H1 (cell line): ENCODE results near the gene PIGK. TPM values are rescaled to one million over a fixed set of nuclear protein-coding genes. Genes with fewer than 3 reads are reported as not detected.

ENCODE experiments used
- CTCF ChIA-PET: fragments of 300-600 bp; sonication (Branson Sonifier 250); formaldehyde crosslinking; loops from one replicate; lab custom pipeline; 2021; ENCODE audit not compliant: partially characterized antibody; lab: Charles Lee
- POLR2A ChIA-PET: fragments of 300-600 bp; sonication (Branson Sonifier 250); formaldehyde crosslinking; loops from one replicate; lab custom pipeline; 2021; ENCODE audit warnings: inconsistent platforms; ENCODE audit not compliant: partially characterized antibody; lab: Charles Lee
- DNase-seq, 2 experiments: peaks; one replicate each; pipeline versions ENCODE4 v3.0.0 to v3.0.0-alpha.2; 2010 to 2022; ENCODE audit warnings: low spot score in 2 of 2, low read depth in 1 of 2, mixed read lengths in 1 of 2
- FAIRE-seq: peaks from 2 replicates; lab custom pipeline; 2011; peaks lifted over from hg19 to GRCh38; lab: Jason Lieb, UNC
- H2AFZ ChIP-seq: 2 replicates; pipeline ENCODE4 v1.8.1; 2012; ENCODE audit warnings: low read length, inconsistent platforms
- H2AK5ac ChIP-seq: 2 replicates; pipeline ENCODE4 v1.6.1; 2013; ENCODE audit warnings: low read depth, low read length
- H2BK120ac ChIP-seq: replicated peaks from 2 replicates; pipeline ENCODE3; 2013; ENCODE audit warnings: low read depth, low read length, inconsistent platforms
- H2BK12ac ChIP-seq: 2 replicates; pipeline ENCODE4 v1.6.1; 2013; ENCODE audit warnings: low read depth, low read length
- H2BK15ac ChIP-seq: 2 replicates; pipeline ENCODE4 v1.6.1; 2013; ENCODE audit warnings: low read length
- H2BK20ac ChIP-seq: 2 replicates; pipeline ENCODE4 v1.6.1; 2013; ENCODE audit warnings: low read length
- H2BK5ac ChIP-seq: 2 replicates; pipeline ENCODE4 v1.6.1; 2013; ENCODE audit warnings: low read depth, low read length
- H3K14ac ChIP-seq: 2 replicates; pipeline ENCODE4 v1.6.1; 2013; ENCODE audit warnings: inconsistent platforms; ENCODE audit not compliant: insufficient read length
- H3K18ac ChIP-seq: 2 replicates; pipeline ENCODE4 v1.6.1; 2013; ENCODE audit warnings: low read length; ENCODE audit errors: extremely low read depth
- H3K23ac ChIP-seq: 2 replicates; pipeline ENCODE4 v1.6.1; 2013; ENCODE audit warnings: inconsistent platforms; ENCODE audit not compliant: insufficient read length
- H3K23me2 ChIP-seq: 2 replicates; pipeline ENCODE4 v1.6.1; 2013; ENCODE audit warnings: low read depth, low read length
- H3K27ac ChIP-seq: 2 replicates; pipeline ENCODE4 v1.6.1; 2011; ENCODE audit warnings: low read depth, low read length, inconsistent platforms
- H3K27me3 ChIP-seq, 4 experiments: replicated peaks in 1 of 4; 1 replicate in 1 of 4; 2 replicates in 3 of 4; pipeline versions ENCODE4 v1.6.1 to v1.8.1; 2011 to 2013; ENCODE audit warnings: low read length in 3 of 4, mild to moderate bottlenecking in 3 of 4, inconsistent platforms in 2 of 4, mixed read lengths in 2 of 4, moderate library complexity in 1 of 4; ENCODE audit not compliant: control insufficient read depth in 3 of 4, insufficient read depth in 3 of 4; ENCODE audit errors: extremely low read depth in 1 of 4
- H3K36me3 ChIP-seq, 4 experiments: 2 replicates each; pipeline versions ENCODE4 v1.6.1 to v1.8.1; 2011 to 2013; ENCODE audit warnings: mild to moderate bottlenecking in 4 of 4, low read length in 3 of 4, moderate library complexity in 2 of 4, control low read depth in 1 of 4, inconsistent platforms in 1 of 4; ENCODE audit not compliant: insufficient read depth in 4 of 4, control insufficient read depth in 2 of 4
- H3K4ac ChIP-seq: replicated peaks from 2 replicates; pipeline ENCODE3; 2013; ENCODE audit warnings: low read length, low read depth, mixed read lengths, inconsistent platforms; ENCODE audit not compliant: insufficient read length
- H3K4me1 ChIP-seq, 4 experiments: replicated peaks in 1 of 4; 1 replicate in 1 of 4; 2 replicates in 3 of 4; pipeline versions ENCODE4 v1.6.1 to v1.8.1; 2011 to 2013; ENCODE audit warnings: low read length in 3 of 4, inconsistent platforms in 2 of 4, mixed read lengths in 1 of 4; ENCODE audit not compliant: insufficient read depth in 4 of 4, control insufficient read depth in 3 of 4
- H3K4me2 ChIP-seq, 2 experiments: 2 replicates each; pipeline versions ENCODE4 v1.6.1 to v1.8.1; 2011 to 2013; ENCODE audit warnings: low read depth in 2 of 2, low read length in 2 of 2, control low read depth in 1 of 2, inconsistent platforms in 1 of 2, mild to moderate bottlenecking in 1 of 2; ENCODE audit not compliant: insufficient read depth in 1 of 2
- H3K4me3 ChIP-seq, 4 experiments: fragments of 200-600, 300-600 bp in 1 of 4; sonication (generic), shearing (Covaris generic), sonication (Bioruptor Twin) in 1 of 4; 2 replicates each; pipeline versions ENCODE4 v1.5.1 to v1.8.1; 2011 to 2016; ENCODE audit warnings: low read length in 4 of 4, low read depth in 3 of 4, control low read depth in 2 of 4, inconsistent platforms in 2 of 4, mild to moderate bottlenecking in 2 of 4, mixed read lengths in 1 of 4, moderate library complexity in 1 of 4; ENCODE audit not compliant: insufficient read depth in 2 of 4; ENCODE audit errors: extremely low read depth in 1 of 4
- H3K56ac ChIP-seq: replicated peaks from 2 replicates; pipeline ENCODE3; 2013; ENCODE audit warnings: low read depth, mild to moderate bottlenecking, mixed read lengths, low read length, inconsistent platforms; ENCODE audit not compliant: insufficient read length
- H3K79me1 ChIP-seq: 2 replicates; pipeline ENCODE4 v1.6.1; 2013; ENCODE audit warnings: low read depth, low read length, control low read depth
- H3K79me2 ChIP-seq, 2 experiments: 2 replicates each; pipeline versions ENCODE4 v1.6.1 to v1.8.1; 2012 to 2013; ENCODE audit warnings: low read length in 2 of 2, mild to moderate bottlenecking in 2 of 2, inconsistent platforms in 1 of 2; ENCODE audit not compliant: insufficient read depth in 2 of 2, control insufficient read depth in 1 of 2
- H3K9ac ChIP-seq, 4 experiments: replicated peaks in 1 of 4; 1 replicate in 1 of 4; 2 replicates in 3 of 4; pipeline versions ENCODE4 v1.6.1 to v1.8.1; 2011 to 2013; ENCODE audit warnings: low read depth in 3 of 4, low read length in 3 of 4, control low read depth in 2 of 4, mild to moderate bottlenecking in 2 of 4, moderate library complexity in 2 of 4, inconsistent platforms in 1 of 4; ENCODE audit errors: extremely low read depth in 1 of 4
- H3K9me3 ChIP-seq, 2 experiments: 2 replicates each; pipeline versions ENCODE4 v1.6.1 to v1.8.1; 2012 to 2013; ENCODE audit warnings: mild to moderate bottlenecking in 2 of 2, moderate library complexity in 2 of 2, control low read depth in 1 of 2, inconsistent platforms in 1 of 2, low read depth in 1 of 2, low read length in 1 of 2, mixed read lengths in 1 of 2; ENCODE audit not compliant: insufficient read depth in 2 of 2
- H4K20me1 ChIP-seq, 2 experiments: replicated peaks in 1 of 2; 2 replicates each; pipeline versions ENCODE3 to v1.8.1; 2011 to 2013; ENCODE audit warnings: inconsistent platforms in 2 of 2, low read length in 2 of 2, mild to moderate bottlenecking in 1 of 2; ENCODE audit not compliant: insufficient read depth in 2 of 2, control insufficient read depth in 1 of 2
- H4K5ac ChIP-seq: 2 replicates; pipeline ENCODE4 v1.6.1; 2013; ENCODE audit warnings: low read length, low read depth, mixed read lengths, inconsistent platforms; ENCODE audit not compliant: insufficient read length
- H4K8ac ChIP-seq: 2 replicates; pipeline ENCODE4 v1.8.0; 2013; ENCODE audit warnings: mild to moderate bottlenecking, moderate library complexity, low read length, inconsistent platforms; ENCODE audit not compliant: insufficient read depth; ENCODE audit errors: extremely low read depth
- H4K91ac ChIP-seq: replicated peaks from 2 replicates; pipeline ENCODE3; 2013; ENCODE audit warnings: low read length, mixed read lengths, inconsistent platforms; ENCODE audit not compliant: insufficient read length
- ATF3 ChIP-seq: IDR thresholded peaks from 2 replicates; pipeline ENCODE4 v1.6.1; 2011; ENCODE audit warnings: low read depth, mild to moderate bottlenecking, low read length; ENCODE audit not compliant: insufficient read depth
- CTCF ChIP-seq, 3 experiments: IDR thresholded peaks; 1 replicate in 2 of 3; 2 replicates in 1 of 3; pipeline versions ENCODE4 v1.5.1 to v1.6.1; 2011; ENCODE audit warnings: low read length in 3 of 3, mild to moderate bottlenecking in 3 of 3, inconsistent platforms in 2 of 3, low read depth in 1 of 3, moderate library complexity in 1 of 3; ENCODE audit not compliant: insufficient read depth in 1 of 3; ENCODE audit errors: control extremely low read depth in 1 of 3
- EGR1 ChIP-seq: IDR thresholded peaks from 2 replicates; pipeline ENCODE4 v1.6.1; 2011; ENCODE audit warnings: low read depth, low read length, borderline replicate concordance
- FOSL1 ChIP-seq: IDR thresholded peaks from 2 replicates; pipeline ENCODE4 v1.6.1; 2011; ENCODE audit warnings: mild to moderate bottlenecking, low read depth, low read length, moderate library complexity; ENCODE audit not compliant: insufficient read depth
- KDM4A ChIP-seq: IDR thresholded peaks from one replicate; pipeline ENCODE4 v1.7.1; 2012; ENCODE audit warnings: low read depth, mild to moderate bottlenecking, moderate library complexity, low read length, inconsistent platforms; ENCODE audit not compliant: severe bottlenecking
- NANOG ChIP-seq: IDR thresholded peaks from 2 replicates; pipeline ENCODE4 v1.6.1; 2011; ENCODE audit warnings: low read length, low read depth, mild to moderate bottlenecking, inconsistent platforms; ENCODE audit not compliant: insufficient read depth, poor library complexity, severe bottlenecking
- RFX5 ChIP-seq: IDR thresholded peaks from 2 replicates; pipeline ENCODE4 v1.6.1; 2011; ENCODE audit warnings: low read depth, low read length, improper control_type of control experiment, borderline replicate concordance
- RXRA ChIP-seq: IDR thresholded peaks from 2 replicates; pipeline ENCODE4 v1.6.1; 2011; ENCODE audit warnings: low read depth, mild to moderate bottlenecking, low read length, moderate library complexity; ENCODE audit not compliant: insufficient read depth
- SIN3A ChIP-seq, 2 experiments: IDR thresholded peaks in 1 of 2; conservative IDR thresholded peaks in 1 of 2; 2 replicates each; pipeline ENCODE4 v1.6.1; 2011 to 2012; ENCODE audit warnings: low read length in 2 of 2, improper control_type of control experiment in 1 of 2, low read depth in 1 of 2, mild to moderate bottlenecking in 1 of 2
- SP2 ChIP-seq: IDR thresholded peaks from 2 replicates; pipeline ENCODE4 v1.6.1; 2012; ENCODE audit warnings: mild to moderate bottlenecking, low read length, inconsistent platforms
- TCF12 ChIP-seq: IDR thresholded peaks from 2 replicates; pipeline ENCODE4 v1.6.1; 2011; ENCODE audit warnings: low read depth, mild to moderate bottlenecking, low read length
- WGBS, 2 experiments: shearing (Covaris generic) in 1 of 2; methylation state at CpG; one replicate each; pipeline versions ENCODE4 v1.1.6 to v1.1.7; 2013 to 2015; ENCODE audit warnings: low lambda C conversion rate in 2 of 2, mixed read lengths in 2 of 2, inconsistent platforms in 1 of 2, low coverage in 1 of 2, missing lambda C conversion rate in 1 of 2; ENCODE audit not compliant: insufficient replicate concordance in 2 of 2, insufficient coverage in 1 of 2, insufficient read length in 1 of 2; ENCODE audit errors: extremely low coverage in 1 of 2, missing lambda C conversion rate in 1 of 2; 5-methylcytosine and 5-hydroxymethylcytosine counted together
- polyA plus RNA-seq, 7 experiments: library from polyadenylated mRNA; depleted of rRNA in 3 of 7; stranded (reverse) in 5 of 7; unstranded in 2 of 7; fragments of >200 nt in 5 of 7; fragments of 200-250 nt in 2 of 7; gene quantifications; 1 replicate in 5 of 7; 2 replicates in 1 of 7; 4 replicates in 1 of 7; pipeline versions ENCODE4 v1.2.1 to v1.2.3, GENCODE V29; 2011 to 2013; ENCODE audit warnings: missing spikeins in 2 of 7, mixed read lengths in 2 of 7
- total RNA-seq: library from RNA; stranded (reverse); fragmentation: NEBNext Ultra II Directional; extraction: Animal tissue kit (Norgen Biotek cat#: 25700); gene quantifications from 2 replicates; pipeline ENCODE4 v1.2.1, GENCODE V29; 2021

PIGK gene
- total and polyA plus RNA-seq, 2 of the 8 experiments (the other 6 are each of a cell fraction or from before 2014, with no cell fraction given), result 5.6 to 23.2 TPM

- H4K91ac ChIP-seq, result no peak overlapping the region
- H3K9ac ChIP-seq, result no peak overlapping the region
- H3K4me3 ChIP-seq, result no peak overlapping the region
- H3K4ac ChIP-seq, result no peak overlapping the region
- CTCF ChIA-PET, result no interaction called here
- WGBS, 2 experiments, result 93% methylated on average over 1 of the region's 1 CpG; no CpG with 5 or more reads in 1 of the 2 experiments
- H2BK15ac ChIP-seq, result no peak overlapping the region
- H3K23me2 ChIP-seq, result no peaks in the 10 kb centered on the region
- no peaks in the 10 kb centered on the region for H4K20me1 ChIP-seq
- H3K9me3 ChIP-seq, result peaks cover 5% of the 10 kb centered on the region in 2 experiments; a peak in 3 of 4 replicates
- H3K36me3 ChIP-seq, result no peaks in the 10 kb centered on the region; a peak in 1 of 8 replicates
- no peak for FAIRE-seq
- H3K56ac ChIP-seq, result no peak overlapping the region
- H3K27me3 ChIP-seq, result no peaks in the 10 kb centered on the region
- no peak overlapping the region for H2AFZ ChIP-seq
- no peaks in the 10 kb centered on the region for H3K79me1 ChIP-seq
- no peak overlapping the region for H2BK20ac ChIP-seq
- H2BK5ac ChIP-seq, result no peak overlapping the region
- no peak overlapping the region for H3K14ac ChIP-seq
- H3K4me2 ChIP-seq, result no peak overlapping the region
- H3K27ac ChIP-seq, result no peak overlapping the region
- no peak overlapping the region for H4K8ac ChIP-seq
- H2BK12ac ChIP-seq, result no peak overlapping the region
- POLR2A ChIA-PET, result no interaction called here
- DNase-seq, result no peak
- H3K79me2 ChIP-seq, result no peaks in the 10 kb centered on the region
- no peak overlapping the region for H2AK5ac ChIP-seq
- H3K23ac ChIP-seq, result no peak overlapping the region
- H3K18ac ChIP-seq, result no peak overlapping the region
- H2BK120ac ChIP-seq, result no peak overlapping the region
- no peaks in the 10 kb centered on the region for H3K4me1 ChIP-seq
- H4K5ac ChIP-seq, result no peak overlapping the region
- no peak for TF ChIP-seq FOSL1
- TF ChIP-seq EGR1, result no peak
- no peak for TF ChIP-seq RXRA
- TF ChIP-seq ATF3, result no peak
- no peak for TF ChIP-seq NANOG
- TF ChIP-seq SP2, result no peak
- no peak for TF ChIP-seq KDM4A
- TF ChIP-seq RFX5, result no peak
- TF ChIP-seq CTCF (IDR thresholded peaks at IDR 0.05; ENCODE audit: control extremely low read depth in 1 of 3, insufficient read depth in 1 of 3, low read depth in 1 of 3, low read length in 3 of 3), result no peak
- TF ChIP-seq TCF12, result no peak
- no peak for TF ChIP-seq SIN3A (conservative IDR thresholded peaks at IDR 0.05 in 1 of 2, IDR thresholded peaks at IDR 0.05 in 1 of 2; ENCODE audit: low read depth in 1 of 2, low read length in 2 of 2)
Observed at GRCh38 chr1:77168358-77168757, 50.9 kb downstream of the PIGK start.
